NT2/D1 (cell line): ENCODE data around the gene SKIC8.
A peak's percentile ranks its signal among the peaks of the same experiment; 100 is the strongest.

Experiments
- DNase-seq: peaks from one replicate; pipeline ENCODE4 v3.0.0-alpha.2; 2011; ENCODE audit warnings: low read depth, low spot score
- H3K27me3 ChIP-seq: 2 replicates; pipeline ENCODE4 v1.6.0; 2011; ENCODE audit warnings: mild to moderate bottlenecking; ENCODE audit not compliant: insufficient read length, insufficient read depth
- H3K36me3 ChIP-seq: 2 replicates; pipeline ENCODE4 v1.6.1; 2011; ENCODE audit warnings: mild to moderate bottlenecking, low read length, mixed read lengths; ENCODE audit not compliant: insufficient read depth, insufficient read length
- H3K4me1 ChIP-seq: 2 replicates; pipeline ENCODE4 v1.5.1; 2011; ENCODE audit not compliant: insufficient read depth, insufficient read length
- H3K4me3 ChIP-seq: 2 replicates; pipeline ENCODE4 v1.5.1; 2011; ENCODE audit warnings: low read depth; ENCODE audit not compliant: insufficient read length
- H3K9ac ChIP-seq: 2 replicates; pipeline ENCODE4 v1.6.0; 2011; ENCODE audit warnings: low read depth; ENCODE audit not compliant: insufficient read length
- H3K9me3 ChIP-seq: 2 replicates; pipeline ENCODE4 v1.5.1; 2011; ENCODE audit warnings: mild to moderate bottlenecking, low read length; ENCODE audit not compliant: insufficient read depth
- SUZ12 ChIP-seq: IDR thresholded peaks from 2 replicates; pipeline ENCODE4 v1.6.1; 2011; ENCODE audit not compliant: insufficient read length, insufficient read depth; ENCODE audit errors: extremely low read depth
- YY1 ChIP-seq: IDR thresholded peaks from 2 replicates; pipeline ENCODE4 v1.6.1; 2011; ENCODE audit not compliant: insufficient read length, insufficient read depth
- ZNF274 ChIP-seq: IDR thresholded peaks from 2 replicates; pipeline ENCODE4 v1.6.1; 2011; ENCODE audit warnings: mild to moderate bottlenecking, low read depth, low read length

SKIC8 gene

DNA sequence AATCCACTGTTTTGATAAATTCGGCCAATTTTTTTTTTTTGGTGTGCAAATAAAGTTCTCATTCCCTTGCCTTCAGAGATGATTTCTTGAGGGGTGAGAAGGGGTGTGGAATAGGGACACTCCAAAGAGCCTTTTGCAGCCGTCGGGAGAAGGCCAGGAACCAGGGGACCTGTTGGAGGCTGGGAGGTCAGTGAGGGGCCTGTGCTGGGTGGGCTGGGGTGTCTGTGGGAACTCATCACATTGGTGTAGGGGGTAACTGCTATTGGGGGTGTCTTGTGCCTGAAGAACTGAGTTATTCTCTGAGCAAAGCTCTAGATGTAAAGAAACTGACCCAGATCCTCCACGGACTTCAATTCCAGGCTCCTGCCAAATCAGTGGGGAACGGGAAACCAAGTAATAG lies 13.5 kb upstream of the SKIC8 start:
- Histone ChIP-seq H3K4me1 (peaks cover 30% of the 10 kb centered on the region), H3K9me3 (no peaks in the 10 kb centered on the region), H3K9ac (peak overlapping the region; percentile 18), H3K4me3 (no peak overlapping the region), H3K27me3 (no peaks in the 10 kb centered on the region), H3K36me3 (no peaks in the 10 kb centered on the region)
- no peak for DNase-seq
- TF ChIP-seq YY1 (no peak), SUZ12 (no peak), ZNF274 (no peak)

DNA sequence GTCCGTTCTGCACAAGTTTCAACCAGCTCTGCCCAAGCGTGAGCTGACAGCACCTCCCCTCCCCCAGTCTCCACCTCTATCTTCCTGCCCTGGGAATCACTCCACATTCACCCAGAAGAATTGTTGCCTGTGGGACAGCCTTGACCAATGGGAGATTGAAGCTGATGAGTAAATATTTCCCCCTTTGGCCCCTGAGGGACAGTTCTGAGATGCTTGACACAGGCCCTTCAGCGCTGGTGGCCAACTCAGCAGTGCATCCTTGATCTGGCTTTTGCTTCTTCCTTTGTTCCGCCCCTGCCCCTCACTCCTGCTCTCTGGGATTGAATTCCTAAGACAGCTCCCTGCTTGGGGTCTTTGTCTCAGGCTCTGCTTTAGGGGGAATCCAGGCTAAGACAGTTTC lies 13.1 kb upstream of the SKIC8 start:
- no peaks in the 10 kb centered on the region for H3K27me3 ChIP-seq
- peaks cover 30% of the 10 kb centered on the region for H3K4me1 ChIP-seq
- DNase-seq = no peak
- no peak overlapping the region for H3K9ac ChIP-seq
- H3K36me3 ChIP-seq = no peaks in the 10 kb centered on the region
- TF ChIP-seq YY1 (no peak), SUZ12 (no peak), ZNF274 (no peak)
- no peak overlapping the region for H3K4me3 ChIP-seq
- H3K9me3 ChIP-seq = no peaks in the 10 kb centered on the region

DNA sequence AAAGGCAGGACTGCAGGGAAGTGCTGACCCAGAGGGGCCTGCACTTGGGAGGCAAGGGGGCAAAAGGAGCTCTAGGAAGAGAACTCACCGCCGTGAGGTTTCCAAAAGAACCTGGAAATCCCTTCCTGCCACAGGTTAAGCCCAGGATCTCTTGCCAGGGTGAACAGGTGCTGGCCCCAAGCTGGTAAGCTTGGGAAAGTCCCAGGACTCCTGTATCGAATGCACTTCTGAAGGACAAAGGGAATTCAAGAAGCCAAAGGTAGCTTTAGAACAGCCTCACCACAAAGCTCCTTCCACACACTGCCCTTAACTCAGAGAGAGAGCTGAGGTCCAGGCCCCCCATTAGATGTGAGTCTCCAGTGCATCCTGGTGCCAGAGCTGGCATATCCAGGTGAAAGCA lies 11.9 kb upstream of the SKIC8 start:
- no peaks in the 10 kb centered on the region for H3K9me3 ChIP-seq
- H3K4me1 ChIP-seq = peaks cover 29% of the 10 kb centered on the region
- no peak overlapping the region for H3K4me3 ChIP-seq
- no peak overlapping the region for H3K9ac ChIP-seq
- no peaks in the 10 kb centered on the region for H3K36me3 ChIP-seq
- H3K27me3 ChIP-seq = no peaks in the 10 kb centered on the region
- DNase-seq = no peak
- TF ChIP-seq ZNF274 = no peak
- no peak for TF ChIP-seq YY1
- TF ChIP-seq SUZ12 = no peak

DNA sequence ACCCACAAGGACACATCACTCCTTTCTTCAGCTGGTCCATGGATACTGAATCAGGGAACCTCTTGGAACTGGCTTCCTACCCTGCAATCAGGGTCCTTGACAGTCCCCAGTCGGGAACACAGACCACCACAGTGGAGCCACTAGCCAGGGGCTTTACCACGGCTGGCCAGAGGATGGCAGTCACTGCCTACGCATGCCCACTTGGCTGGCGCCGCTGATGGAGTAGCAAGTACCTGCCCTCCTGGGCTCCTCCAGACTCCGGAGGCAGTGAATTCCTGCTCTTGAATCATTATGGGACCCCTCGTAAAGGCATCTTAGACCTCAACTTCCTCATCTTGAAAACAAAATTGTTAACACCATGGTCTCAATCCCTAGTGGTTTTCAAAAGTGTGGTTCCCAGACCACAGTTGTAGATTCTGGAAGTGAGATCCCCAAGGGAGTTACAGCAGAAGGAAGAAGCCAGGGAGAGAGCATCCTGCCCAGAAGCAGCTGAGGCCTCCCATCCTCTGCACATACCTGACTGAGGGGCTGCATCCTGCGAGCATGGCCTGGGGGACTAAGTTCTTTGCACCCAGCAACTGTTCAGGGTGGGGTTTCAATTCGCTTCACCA lies 9.1 kb upstream of the SKIC8 start:
- TF ChIP-seq ZNF274 = no peak
- H3K4me1 ChIP-seq = peaks cover 23% of the 10 kb centered on the region
- H3K9ac ChIP-seq = peak overlapping the region; percentile 12
- H3K27me3 ChIP-seq = no peaks in the 10 kb centered on the region
- H3K4me3 ChIP-seq = no peak overlapping the region
- DNase-seq = peak; percentile 75
- H3K36me3 ChIP-seq = no peaks in the 10 kb centered on the region
- peaks cover 5% of the 10 kb centered on the region; the same call in 1 of the 2 replicates for H3K9me3 ChIP-seq

DNA sequence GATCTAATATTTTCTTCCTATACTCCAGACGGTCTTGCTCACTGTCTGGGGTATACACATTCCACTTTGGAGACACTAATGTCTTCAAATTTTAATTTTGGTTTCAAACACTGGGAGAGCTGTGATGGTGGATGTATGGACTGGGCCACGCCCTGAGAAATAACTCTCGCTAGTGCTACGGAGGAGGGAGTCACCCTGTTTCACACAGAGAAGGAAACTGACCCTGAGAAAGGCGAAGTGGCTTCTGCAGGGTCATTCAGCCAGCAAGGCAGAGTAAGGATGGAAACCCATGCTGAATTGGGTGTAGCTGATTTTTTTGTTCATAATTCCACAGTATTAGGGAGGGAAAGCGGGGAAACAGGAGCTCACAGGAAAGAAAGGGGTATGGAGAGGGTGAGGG lies 8.6 kb upstream of the SKIC8 start:
- TF ChIP-seq SUZ12 (no peak), YY1 (no peak), ZNF274 (no peak)
- H3K9me3 ChIP-seq = peaks cover 5% of the 10 kb centered on the region; the same call in 1 of the 2 replicates
- no peak for DNase-seq
- peak overlapping the region; percentile 12 for H3K9ac ChIP-seq
- peaks cover 20% of the 10 kb centered on the region for H3K4me1 ChIP-seq
- H3K36me3 ChIP-seq = no peaks in the 10 kb centered on the region
- no peaks in the 10 kb centered on the region for H3K27me3 ChIP-seq
- no peak overlapping the region for H3K4me3 ChIP-seq

DNA sequence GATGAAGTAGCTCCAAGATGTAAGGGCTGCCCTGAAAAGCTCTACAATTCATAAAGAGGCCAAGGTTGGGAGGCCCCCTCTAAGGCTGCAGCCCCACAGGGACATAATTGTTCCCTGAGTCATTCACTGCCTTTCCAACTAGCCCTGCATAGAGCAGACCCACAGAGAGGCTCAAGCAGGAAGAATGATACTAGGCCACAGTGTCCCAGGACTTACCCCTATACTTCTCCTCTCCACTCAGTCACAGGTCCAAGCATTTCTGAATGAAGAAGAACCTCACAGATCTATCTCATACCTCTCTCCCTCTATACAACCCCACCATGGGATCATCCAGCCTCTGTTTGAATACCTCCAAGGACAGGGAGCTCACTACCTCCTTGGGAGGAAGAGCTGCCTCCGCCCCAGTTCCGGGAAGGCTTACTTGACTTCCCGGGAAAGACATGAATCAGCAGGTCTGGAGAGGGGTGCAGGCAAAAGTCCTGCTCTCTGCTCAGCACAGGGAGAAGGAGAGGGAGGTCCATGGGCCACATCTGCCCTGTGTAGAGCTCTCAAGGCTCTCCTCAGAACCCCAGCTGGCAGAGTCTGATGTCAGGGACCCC lies 6.9 kb upstream of the SKIC8 start:
- no peak for DNase-seq
- Histone ChIP-seq H3K4me3 (no peak overlapping the region), H3K27me3 (no peaks in the 10 kb centered on the region), H3K36me3 (no peaks in the 10 kb centered on the region), H3K4me1 (peaks cover 14% of the 10 kb centered on the region), H3K9me3 (peaks cover 5% of the 10 kb centered on the region; the same call in 1 of the 2 replicates), H3K9ac (no peak overlapping the region)
- TF ChIP-seq YY1 (no peak), ZNF274 (no peak), SUZ12 (no peak)

DNA sequence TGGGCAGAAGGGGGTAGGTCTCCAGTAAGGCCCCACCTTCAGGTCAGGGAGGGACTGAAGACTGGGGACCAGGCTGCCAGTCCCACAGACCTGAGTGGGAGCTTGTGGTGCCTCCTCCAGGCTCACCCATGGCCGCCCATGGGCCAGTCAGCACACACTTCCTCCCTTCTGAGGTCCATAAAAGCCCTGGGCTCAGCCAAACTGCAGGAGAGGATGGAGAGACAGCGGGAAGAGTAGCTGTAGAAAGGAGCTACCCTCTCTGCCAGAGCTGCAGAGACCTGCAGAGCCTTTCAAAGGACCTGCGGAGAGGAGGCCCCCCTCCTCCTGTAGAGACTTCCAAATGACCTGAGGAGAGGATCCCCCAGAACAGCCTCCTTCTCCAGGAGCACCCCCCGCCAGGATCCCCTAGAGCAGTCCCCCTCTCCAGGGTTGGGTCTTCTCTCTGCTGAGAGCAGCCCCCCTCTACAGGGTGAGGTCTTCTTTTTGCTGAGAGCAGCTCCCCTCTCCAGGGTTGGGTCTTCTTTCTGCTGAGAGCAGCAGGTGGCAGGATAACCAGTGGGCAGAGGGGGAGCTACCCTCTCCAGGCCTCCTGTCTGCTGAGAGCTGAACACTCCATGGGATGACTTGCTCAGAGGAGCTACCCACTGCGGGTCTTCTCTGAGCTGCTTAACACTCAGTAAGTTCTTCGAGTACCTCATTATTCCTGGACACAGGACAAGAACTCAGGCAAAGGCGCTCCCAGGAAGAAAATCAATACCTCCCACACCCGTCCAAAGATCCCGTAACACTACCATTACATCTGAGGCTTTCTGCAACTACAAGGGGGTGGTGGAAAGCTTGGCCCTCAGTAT lies 5.0 kb upstream of the SKIC8 start:
- Histone ChIP-seq H3K4me1 (peaks cover 14% of the 10 kb centered on the region), H3K27me3 (no peaks in the 10 kb centered on the region), H3K4me3 (no peak overlapping the region), H3K36me3 (no peaks in the 10 kb centered on the region), H3K9me3 (peaks cover 5% of the 10 kb centered on the region; the same call in 1 of the 2 replicates), H3K9ac (peak overlapping the region; percentile 43)
- no peak for DNase-seq
- TF ChIP-seq YY1 = no peak
- TF ChIP-seq SUZ12 = no peak
- no peak for TF ChIP-seq ZNF274
